Ramos (cell line): Measurements from ENCODE around the gene EHMT1.
"Not testable (repeated sequence)": the region's sequence is repeated elsewhere in the genome, so short reads cannot be mapped to it uniquely, and the experiment has no call there.

Experiments
- in situ Hi-C: fragments of 300-500 bp; cut with MboI; formaldehyde crosslinking; loops from one replicate; pipeline ENCODE4 v1.14.3; 2022; ENCODE audit warnings: low sequenced_read_pairs; ENCODE audit not compliant: unreplicated experiment

EHMT1 gene

GRCh38 chr9:137772281-137772873 lies 153.6 kb downstream of the EHMT1 start:
- in situ Hi-C loops, result no loop called here

- in situ Hi-C loops, result no loop called here
These were observed 156.1 kb downstream of the EHMT1 start for GRCh38 chr9:137774775-137775386.

DNA sequence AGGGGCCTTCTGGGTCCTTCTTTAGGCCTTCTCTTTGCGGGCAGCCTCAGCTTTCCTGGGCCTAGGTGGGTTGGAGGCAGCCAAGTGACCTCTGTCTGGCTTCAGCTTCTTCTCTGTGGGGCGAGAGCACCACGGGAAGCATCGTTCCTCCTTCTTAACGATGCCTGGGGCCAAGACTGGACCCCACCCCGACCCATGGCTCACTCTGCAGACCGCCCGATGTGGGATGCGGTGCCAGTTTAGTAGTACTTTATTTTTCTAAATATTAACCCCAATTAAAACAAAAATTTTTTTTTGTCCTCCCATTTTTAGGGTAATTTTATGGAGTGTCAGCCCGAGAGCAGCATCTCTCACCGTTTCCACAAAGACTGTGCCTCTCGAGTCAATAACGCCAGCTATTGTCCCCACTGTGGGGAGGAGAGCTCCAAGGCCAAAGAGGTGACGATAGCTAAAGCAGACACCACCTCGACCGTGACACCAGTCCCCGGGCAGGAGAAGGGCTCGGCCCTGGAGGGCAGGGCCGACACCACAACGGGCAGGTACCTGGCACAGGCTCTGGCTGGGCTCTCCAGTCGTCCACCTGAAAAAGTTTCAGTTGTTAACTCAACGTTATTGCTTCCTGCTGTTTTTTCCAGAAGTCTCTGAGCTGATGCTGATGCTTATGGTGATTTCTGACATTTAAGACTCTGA lies 157.6 kb downstream of the EHMT1 start:
- in situ Hi-C loops, result no loop called here

- in situ Hi-C loops, result no loop called here
These were observed 159.0 kb downstream of the EHMT1 start for GRCh38 chr9:137777761-137778160.

DNA sequence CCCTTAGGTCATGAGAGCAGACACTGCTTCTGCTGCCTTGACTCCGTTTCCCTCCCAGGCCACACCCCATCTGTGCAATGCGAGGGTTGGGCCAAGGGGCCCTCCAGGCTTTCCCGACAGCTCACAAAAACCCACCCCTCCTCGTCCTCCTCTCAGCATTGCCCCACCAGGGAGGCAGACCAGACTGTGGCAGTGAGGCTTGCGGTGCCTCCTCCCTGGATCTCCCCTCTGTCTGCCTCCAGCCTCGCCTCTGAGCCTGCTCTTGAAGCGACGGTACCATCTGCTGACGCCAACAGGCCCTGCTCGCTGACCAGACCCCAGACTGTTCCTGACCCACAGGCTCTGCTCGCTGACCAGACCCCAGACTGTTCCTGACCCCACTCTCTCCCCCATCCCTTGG lies 159.5 kb downstream of the EHMT1 start:
- in situ Hi-C loops, result no loop called here

DNA sequence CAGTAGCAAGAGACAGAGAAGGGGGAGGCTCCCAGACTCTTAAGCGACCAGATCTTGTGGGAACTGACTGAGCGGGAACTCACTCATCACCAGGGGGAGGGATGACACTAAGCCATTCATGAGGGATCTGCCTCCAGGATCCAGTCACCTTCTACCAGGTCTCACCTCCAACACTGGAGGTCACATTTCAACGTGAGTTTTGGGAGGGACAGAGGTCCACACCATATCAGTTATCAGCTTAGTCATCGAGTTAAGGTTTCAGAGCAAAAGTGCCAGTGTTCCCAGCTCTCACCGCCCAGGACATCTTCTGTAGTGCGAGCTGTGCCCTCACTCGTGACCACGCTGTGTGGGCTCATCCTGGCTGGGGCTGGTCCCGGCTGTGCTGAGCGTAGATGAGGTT lies 160.1 kb downstream of the EHMT1 start:
- in situ Hi-C loops, result no loop called here

- in situ Hi-C loops, result not testable (repeated sequence)
These were observed 161.2 kb downstream of the EHMT1 start for GRCh38 chr9:137780031-137780430.

DNA sequence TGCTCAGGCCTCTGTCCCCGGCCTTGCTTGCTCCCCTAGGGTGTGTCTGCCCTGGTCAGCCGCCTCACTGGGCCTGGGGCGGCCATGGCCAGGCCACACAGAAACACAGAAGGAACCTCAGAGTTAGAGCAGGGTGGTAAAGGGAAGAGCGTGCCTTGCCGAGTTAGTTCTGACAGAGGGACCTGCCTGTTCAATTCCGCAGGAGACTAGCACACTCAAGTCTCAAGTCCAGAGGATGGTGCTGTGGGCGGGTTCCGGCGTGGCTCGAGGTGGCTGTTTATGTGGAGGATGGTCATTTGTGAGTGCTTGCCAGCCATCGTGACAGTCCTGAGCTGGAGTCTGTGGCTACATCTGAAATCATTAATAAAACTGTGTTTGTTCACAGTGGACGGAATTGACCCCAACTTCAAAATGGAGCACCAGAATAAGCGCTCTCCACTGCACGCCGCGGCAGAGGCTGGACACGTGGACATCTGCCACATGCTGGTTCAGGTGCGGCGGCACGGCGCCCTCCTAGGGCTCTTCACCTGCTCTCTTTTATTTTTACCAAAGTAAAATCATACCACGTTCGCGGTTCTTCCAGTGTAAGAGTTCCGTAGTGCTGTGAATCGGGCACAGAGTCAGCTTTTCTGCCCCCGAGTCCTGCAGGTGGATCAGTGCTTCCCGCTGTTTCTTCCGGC lies 163.2 kb downstream of the EHMT1 start:
- in situ Hi-C loops, result no loop called here

DNA sequence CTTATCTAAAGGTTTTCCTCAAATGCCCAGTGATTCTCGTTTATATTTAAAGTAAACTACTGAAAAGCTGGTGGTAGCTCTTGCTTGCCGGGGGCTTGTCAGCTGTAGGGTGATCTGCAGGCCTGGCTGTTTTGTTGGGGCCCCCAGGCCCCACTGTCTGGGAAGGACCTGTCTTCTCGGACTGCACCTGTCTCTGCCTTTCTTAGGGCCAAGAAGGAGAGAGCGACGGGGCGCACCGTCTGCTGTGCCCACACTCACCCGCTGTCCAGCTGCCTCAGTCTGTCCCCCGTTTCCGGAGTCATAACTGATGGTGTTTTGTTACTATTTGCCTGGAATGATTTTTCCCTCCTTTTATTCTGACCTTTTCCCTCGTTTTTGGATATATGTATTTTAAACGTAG lies 164.7 kb downstream of the EHMT1 start:
- in situ Hi-C loops, result no loop called here

DNA sequence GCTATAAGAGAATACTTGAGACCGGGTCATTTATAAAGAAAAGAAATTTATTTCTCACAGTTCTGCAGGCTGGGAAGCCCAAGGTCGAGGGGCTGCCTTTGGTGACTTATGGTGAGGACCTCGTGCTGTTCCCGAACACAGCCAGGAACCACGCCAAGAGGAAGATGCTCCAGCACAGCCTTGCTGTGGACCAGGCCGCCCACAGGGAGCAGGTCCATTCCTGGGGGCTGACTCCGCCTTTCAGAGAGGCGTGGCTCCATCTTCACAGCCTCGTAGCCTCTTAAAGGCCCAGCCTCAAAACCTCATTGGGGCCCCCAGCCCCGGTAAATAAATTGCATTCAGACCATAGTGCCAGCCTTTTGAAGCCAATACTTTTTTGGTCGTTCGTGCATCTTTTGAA lies 165.2 kb downstream of the EHMT1 start:
- in situ Hi-C loops, result no loop called here

DNA sequence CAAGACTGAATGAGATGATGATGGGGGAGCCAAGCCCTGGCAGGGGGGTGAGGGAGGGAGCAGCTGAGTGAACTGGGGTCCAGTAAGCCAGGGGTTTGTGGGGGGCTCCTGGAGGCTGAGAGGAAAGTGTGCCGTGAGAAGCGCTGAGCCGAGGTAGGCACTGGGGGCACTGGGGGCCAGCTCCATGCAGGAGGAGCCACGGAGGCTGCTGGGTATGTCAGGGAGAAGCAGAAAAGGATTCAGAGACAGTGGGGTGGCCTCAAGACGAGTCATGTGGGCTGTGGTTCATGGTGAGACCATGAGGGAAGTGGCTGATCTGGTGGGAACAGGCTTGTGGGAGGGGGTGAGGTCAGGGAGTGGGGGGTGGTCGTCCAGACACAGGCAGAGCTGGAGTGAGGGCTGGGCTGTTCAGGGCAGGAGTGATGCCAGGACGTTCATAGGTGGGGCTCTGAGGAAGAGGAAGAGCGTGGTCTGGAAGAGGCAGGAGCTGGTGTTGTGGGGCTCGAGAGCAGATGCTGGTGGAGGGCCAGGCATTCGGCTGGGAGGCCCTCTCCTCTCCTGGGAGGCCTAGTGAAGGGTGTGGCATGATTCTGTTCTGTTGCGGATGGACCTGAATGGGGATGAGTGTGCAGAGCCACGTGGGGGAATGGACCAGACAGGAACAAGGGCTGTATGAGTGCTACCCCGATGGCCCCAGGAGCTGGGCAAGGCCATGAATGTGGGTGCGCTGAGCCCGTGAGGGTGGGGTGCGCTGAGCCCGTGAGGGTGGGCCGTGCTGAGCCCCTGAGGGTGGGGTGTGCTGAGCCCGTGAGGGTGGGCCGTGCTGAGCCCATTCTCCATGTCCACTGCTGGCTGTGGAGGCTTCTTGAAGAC lies 166.1 kb downstream of the EHMT1 start:
- in situ Hi-C loops, result no loop called here

DNA sequence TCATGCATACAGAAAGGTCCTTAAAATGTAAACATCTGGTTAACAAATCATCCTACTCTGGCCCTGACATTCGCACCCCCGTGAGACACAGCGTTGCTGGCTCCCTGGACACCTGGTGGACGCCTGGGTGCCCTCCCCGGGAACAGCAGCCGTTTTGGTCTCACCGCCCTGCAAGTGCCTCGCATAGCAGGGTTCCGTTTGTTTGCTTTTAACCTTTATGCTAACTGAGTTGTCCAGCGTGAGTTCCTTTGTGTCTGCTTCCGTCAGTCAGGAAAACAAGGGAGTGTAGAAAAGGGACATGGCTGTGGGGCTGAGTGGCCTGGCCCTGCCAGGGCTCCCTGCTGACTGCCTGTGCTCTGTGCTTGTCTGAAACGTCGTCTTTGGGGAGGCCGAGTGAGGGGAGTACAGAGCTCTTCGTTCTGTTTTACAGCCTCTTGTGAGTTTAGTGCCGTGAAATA lies 166.9 kb downstream of the EHMT1 start:
- in situ Hi-C loops, result no loop called here

DNA sequence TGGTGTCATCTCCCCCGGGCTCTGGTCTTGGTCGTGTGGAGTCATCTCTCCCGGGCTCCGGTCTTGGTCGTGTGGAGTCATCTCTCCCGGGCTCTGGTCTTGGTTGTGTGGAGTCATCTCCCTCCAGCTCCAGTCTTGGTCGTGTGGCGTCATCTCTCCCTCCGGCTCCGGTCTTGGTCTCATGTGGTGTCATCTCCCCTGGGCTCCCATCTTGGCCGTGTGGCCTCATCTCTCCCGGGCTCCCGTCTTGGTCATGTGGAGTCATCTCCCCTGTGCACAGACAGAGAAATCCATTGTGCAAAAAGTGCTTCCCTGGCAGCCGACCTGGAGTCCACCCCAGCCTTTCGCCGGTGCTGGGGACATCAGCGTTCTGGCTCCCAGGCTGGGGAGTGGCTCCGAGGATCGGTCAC lies 167.7 kb downstream of the EHMT1 start:
- in situ Hi-C loops, result no loop called here

GRCh38 chr9:137787381-137787780 lies 168.6 kb downstream of the EHMT1 start:
- in situ Hi-C loops, result no loop called here

GRCh38 chr9:137787786-137788505 lies 169.1 kb downstream of the EHMT1 start:
- in situ Hi-C loops, result no loop called here

- in situ Hi-C loops, result no loop called here
These were observed 169.9 kb downstream of the EHMT1 start for GRCh38 chr9:137788561-137789294.

DNA sequence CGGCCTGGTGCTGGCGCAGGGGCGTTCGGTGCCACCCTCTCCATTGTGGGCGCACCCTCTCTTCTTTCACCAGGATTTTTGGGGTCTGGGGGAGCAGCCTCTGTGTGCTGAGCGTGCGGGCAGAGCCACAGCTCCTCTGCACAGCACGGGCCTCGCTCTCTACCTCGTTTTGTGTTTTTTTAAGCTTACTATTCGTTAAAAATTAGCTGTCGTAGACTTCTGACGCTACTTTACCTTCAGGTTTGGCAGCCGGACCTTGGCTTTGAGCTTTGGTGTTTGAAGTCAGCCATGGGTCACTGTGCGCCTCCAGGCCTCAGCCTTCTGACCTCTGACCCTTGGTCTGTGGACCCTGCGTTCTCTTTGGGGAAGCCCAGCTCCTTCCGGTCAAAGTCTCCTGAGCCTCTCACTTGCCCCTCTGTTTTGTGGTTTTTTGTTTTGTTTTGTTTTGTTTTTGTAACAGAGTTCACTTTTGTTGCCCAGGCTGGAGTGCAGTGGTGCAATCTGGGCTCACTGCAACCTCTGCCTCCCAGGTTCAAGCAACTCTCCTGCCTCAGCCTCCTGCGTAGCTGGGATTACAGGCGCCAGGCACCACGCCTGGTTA lies 170.6 kb downstream of the EHMT1 start:
- in situ Hi-C loops, result no loop called here

- in situ Hi-C loops, result no loop called here
These were observed 173.1 kb downstream of the EHMT1 start for GRCh38 chr9:137791947-137792346.
